GM08714 (cell line): ENCODE results near the gene LFNG.
"Not testable (repeated sequence)": the region's sequence is repeated elsewhere in the genome, so short reads cannot be mapped to it uniquely, and the experiment has no call there.

Experiments used
- H3K4me3 ChIP-seq: fragments of 200-500 bp; sonication (Bioruptor generic); 2 replicates; pipeline ENCODE4 v1.5.1; 2014; ENCODE audit warnings: mild to moderate bottlenecking, low read length, inconsistent platforms
- ZNF274 ChIP-seq: IDR thresholded peaks from 2 replicates; pipeline ENCODE4 v1.6.1; 2012; ENCODE audit warnings: mild to moderate bottlenecking, low read depth, low read length

Gene LFNG

GRCh38 chr7:2534214-2534613 lies 14.6 kb downstream of the LFNG start:
- not testable (repeated sequence) for H3K4me3 ChIP-seq

- not testable (repeated sequence) for H3K4me3 ChIP-seq
These were observed 16.5 kb downstream of the LFNG start for GRCh38 chr7:2535872-2536627.

- no peak for TF ChIP-seq ZNF274
These were observed 18.6 kb downstream of the LFNG start for GRCh38 chr7:2537981-2538851.

GRCh38 chr7:2539031-2539911 lies 19.7 kb downstream of the LFNG start:
- TF ChIP-seq ZNF274, result no peak

More at GRCh38 chr7:2537981-2538851, 18.6 kb downstream of the LFNG start:
- H3K4me3 ChIP-seq, result no peak overlapping the region

GRCh38 chr7:2540133-2540532 lies 20.6 kb downstream of the LFNG start:
- no peak overlapping the region for H3K4me3 ChIP-seq
- TF ChIP-seq ZNF274, result no peak

More at GRCh38 chr7:2539031-2539911, 19.7 kb downstream of the LFNG start:
- H3K4me3 ChIP-seq, result no peak overlapping the region

GRCh38 chr7:2540641-2541051 lies 21.1 kb downstream of the LFNG start:
- no peak overlapping the region for H3K4me3 ChIP-seq
- TF ChIP-seq ZNF274, result no peak

GRCh38 chr7:2541291-2542010 lies 21.9 kb downstream of the LFNG start:
- H3K4me3 ChIP-seq, result no peak overlapping the region
- no peak for TF ChIP-seq ZNF274

- H3K4me3 ChIP-seq, result no peak overlapping the region
- no peak for TF ChIP-seq ZNF274
These were observed 22.7 kb downstream of the LFNG start for GRCh38 chr7:2542011-2542915.

GRCh38 chr7:2542916-2543871 lies 23.6 kb downstream of the LFNG start:
- no peak for TF ChIP-seq ZNF274
- H3K4me3 ChIP-seq, result no peak overlapping the region

GRCh38 chr7:2544541-2545188 lies 25.1 kb downstream of the LFNG start:
- no peak for TF ChIP-seq ZNF274
- H3K4me3 ChIP-seq, result no peak overlapping the region

GRCh38 chr7:2545746-2546425 lies 26.3 kb downstream of the LFNG start:
- no peak overlapping the region for H3K4me3 ChIP-seq
- no peak for TF ChIP-seq ZNF274
